T47D (cell line): ENCODE measurements around the gene LRRC25.

Experiments
- DNase-seq, 2 experiments: peaks; one replicate each; pipeline versions ENCODE4 v3.0.0 to v3.0.0-alpha.2; 2011 to 2012; ENCODE audit warnings: low read depth in 1 of 2, low spot score in 1 of 2
- JUND ChIP-seq: IDR thresholded peaks from 2 replicates; pipeline ENCODE4 v1.6.1; 2012; ENCODE audit warnings: low read depth
- in situ Hi-C: cut with HindIII; loops from 2 replicates; pipeline ENCODE4 v1.10.0; 2016; ENCODE audit warnings: low sequenced_read_pairs, low pct_unique_long_range_greater_than_20kb

LRRC25 gene

DNA sequence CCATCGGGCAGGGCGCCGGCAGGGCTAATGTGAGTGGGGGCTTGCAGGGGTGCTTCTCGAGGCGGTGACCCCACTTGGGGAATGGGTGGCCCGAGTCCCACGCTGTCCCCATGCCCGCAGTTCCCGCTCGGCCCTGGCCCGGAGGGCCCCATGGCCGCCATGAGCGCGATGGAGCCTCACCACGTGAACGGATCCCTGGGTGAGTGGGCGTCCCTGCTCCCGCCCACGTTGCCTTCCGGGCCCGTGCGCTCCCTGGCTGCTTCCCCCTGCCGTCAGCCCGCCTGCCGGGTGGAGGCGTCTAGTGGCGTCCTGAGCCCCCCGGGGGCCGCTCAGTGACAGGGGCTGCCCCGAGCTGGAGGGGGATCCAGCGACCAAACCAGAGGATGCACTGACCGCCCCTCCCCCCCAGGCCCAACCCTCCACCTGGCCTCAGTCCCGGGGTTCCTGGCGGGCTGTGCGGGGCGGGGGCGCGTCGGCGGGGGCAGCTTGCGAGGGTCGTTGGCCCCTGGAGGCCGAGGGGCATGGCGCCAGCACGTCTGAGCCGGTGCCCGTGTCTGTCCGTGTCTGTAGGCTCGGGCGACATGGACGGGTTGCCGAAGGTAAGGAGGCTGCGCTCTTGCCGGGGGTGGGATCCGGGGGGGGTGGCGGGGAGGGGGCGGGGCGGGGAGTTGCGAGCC lies 35.7 kb upstream of the LRRC25 start:
- TF ChIP-seq JUND: no peak
- in situ Hi-C loops: no loop called here
- DNase-seq: no peak

GRCh38 chr19:18432275-18433014 lies 35.0 kb upstream of the LRRC25 start:
- no peak for TF ChIP-seq JUND
- DNase-seq: no peak
- in situ Hi-C loops: no loop called here

GRCh38 chr19:18431351-18432197 lies 34.2 kb upstream of the LRRC25 start:
- TF ChIP-seq JUND: no peak
- in situ Hi-C loops: no loop called here
- no peak for DNase-seq

GRCh38 chr19:18430417-18431144 lies 33.2 kb upstream of the LRRC25 start:
- DNase-seq: no peak
- in situ Hi-C loops: no loop called here
- no peak for TF ChIP-seq JUND

GRCh38 chr19:18429717-18430416 lies 32.4 kb upstream of the LRRC25 start:
- TF ChIP-seq JUND: no peak
- in situ Hi-C loops: no loop called here
- no peak for DNase-seq

- TF ChIP-seq JUND: no peak
- DNase-seq: no peak
- in situ Hi-C loops: no loop called here
Observed at GRCh38 chr19:18428787-18429674, 31.6 kb upstream of the LRRC25 start.

GRCh38 chr19:18428173-18428786 lies 30.9 kb upstream of the LRRC25 start:
- no peak for TF ChIP-seq JUND
- no peak for DNase-seq
- in situ Hi-C loops: no loop called here

GRCh38 chr19:18427743-18428113 lies 30.3 kb upstream of the LRRC25 start:
- no peak for TF ChIP-seq JUND
- in situ Hi-C loops: no loop called here
- no peak for DNase-seq

DNA sequence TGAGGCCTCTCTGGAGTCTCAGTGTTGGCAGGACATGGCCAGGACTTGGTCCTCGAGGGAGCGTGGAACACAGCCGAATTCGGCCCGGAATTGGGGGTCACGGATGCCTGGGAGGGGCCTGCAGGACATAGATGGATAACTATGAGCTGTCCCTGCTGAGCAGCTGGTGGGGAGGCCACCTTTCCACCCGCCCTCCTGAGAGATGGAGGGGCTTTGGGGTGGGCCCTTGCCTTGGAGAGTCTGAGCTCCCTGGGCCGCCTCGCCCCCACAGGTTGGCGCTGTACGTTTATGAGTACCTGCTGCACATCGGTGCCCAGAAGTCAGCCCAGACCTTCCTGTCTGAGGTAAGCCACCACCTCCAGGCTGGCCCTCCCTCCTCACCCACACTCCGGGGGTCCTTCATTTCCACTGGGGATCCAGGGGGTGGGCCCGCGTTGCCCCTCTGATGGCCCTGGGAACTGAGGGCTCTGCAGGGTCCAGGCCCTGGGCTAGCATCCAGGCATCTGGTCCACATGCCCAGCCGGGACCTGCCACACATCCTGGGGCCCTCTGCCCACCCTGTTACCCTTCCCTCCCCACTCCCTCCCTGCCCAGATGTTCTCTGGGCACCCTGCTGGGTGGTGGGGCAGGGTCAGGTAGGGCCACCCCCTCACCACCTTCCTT lies 29.8 kb upstream of the LRRC25 start:
- no peak for DNase-seq
- TF ChIP-seq JUND: no peak
- in situ Hi-C loops: no loop called here

GRCh38 chr19:18426416-18426767 lies 29.0 kb upstream of the LRRC25 start:
- DNase-seq: no peak
- in situ Hi-C loops: no loop called here
- no peak for TF ChIP-seq JUND
